ENCODE data around the gene KITLG. TPM values are rescaled to one million over a fixed set of nuclear protein-coding genes. Genes with fewer than 3 reads are reported as not detected.
"Not testable (repeated sequence)": the region's sequence is repeated elsewhere in the genome, so short reads cannot be mapped to it uniquely, and the experiment has no call there.

KITLG gene
- total RNA-seq, 1 experiment from 2014 or later: 11.7 TPM

GRCh38 chr12:88468581-88468980 is 111.7 kb downstream of the KITLG start:
- no peak overlapping the region for H3K23ac ChIP-seq (ENCODE audit: insufficient read length, low read depth, low read length)
- no peak overlapping the region for H2AFZ ChIP-seq (ENCODE audit: low read length)
- H3K27ac Mint-ChIP-seq: no peak overlapping the region
- no peaks in the 10 kb centered on the region for H3K27me3 Mint-ChIP-seq (ENCODE audit: low read depth)
- no peak overlapping the region for H4K91ac ChIP-seq (ENCODE audit: insufficient read length, low read depth, low read length)
- no peak overlapping the region for H3K14ac ChIP-seq (ENCODE audit: insufficient read depth, low read length)
- no peaks in the 10 kb centered on the region for H3K23me2 ChIP-seq (ENCODE audit: insufficient read length, low read depth, low read length, poor library complexity, severe bottlenecking)
- no peaks in the 10 kb centered on the region for H3K79me1 ChIP-seq (ENCODE audit: insufficient read depth, low read depth, low read length, poor library complexity, severe bottlenecking)
- no peak overlapping the region for H4K5ac ChIP-seq (ENCODE audit: insufficient read length, low read depth, low read length)
- H2BK20ac ChIP-seq (ENCODE audit: low read depth, low read length, poor library complexity, severe bottlenecking): no peak overlapping the region
- H3T11ph ChIP-seq (ENCODE audit: low read length): no peak overlapping the region
- H3K27me3 ChIP-seq (ENCODE audit: insufficient read depth, low read length): no peaks in the 10 kb centered on the region
- peaks cover 10% of the 10 kb centered on the region for H3K9me3 ChIP-seq (ENCODE audit: control insufficient read depth, low read depth, low read length)
- H2BK5ac ChIP-seq (ENCODE audit: insufficient read length, low read length): no peak overlapping the region
- H4K20me1 ChIP-seq (ENCODE audit: control insufficient read depth, insufficient read depth, insufficient read length): no peaks in the 10 kb centered on the region
- no peak overlapping the region for H3K27ac ChIP-seq (ENCODE audit: insufficient read length, low read depth, low read length)
- no peak overlapping the region for H3K18ac ChIP-seq (ENCODE audit: insufficient read length, low read depth, low read length)
- no peak overlapping the region for H3K4me2 ChIP-seq (ENCODE audit: insufficient read depth, insufficient read length, low read length)
- H3K9ac ChIP-seq (ENCODE audit: extremely low read depth, insufficient read length, low read length): no peak overlapping the region
- no peak overlapping the region for H3K4me3 Mint-ChIP-seq
- H2BK12ac ChIP-seq (ENCODE audit: insufficient read length, low read depth, low read length): no peak overlapping the region
- peaks cover 24 to 46% (median 36%) of the 10 kb centered on the region in 3 experiments for H3K36me3 Mint-ChIP-seq (ENCODE audit: insufficient read depth in 1 of 3, low read depth in 3 of 3)
- H3K4ac ChIP-seq (ENCODE audit: low read depth, low read length): no peak overlapping the region
- peaks cover 42 to 45% of the 10 kb centered on the region in 2 experiments for H3K9me3 Mint-ChIP-seq
- H4K8ac ChIP-seq (replicated peaks; ENCODE audit: insufficient read length, low read depth, low read length): no peak overlapping the region
- no peak overlapping the region for H2AK5ac ChIP-seq (ENCODE audit: insufficient read length, low read length)
- H2BK120ac ChIP-seq (ENCODE audit: low read depth, low read length, poor library complexity, severe bottlenecking): no peak overlapping the region
- no peaks in the 10 kb centered on the region for H3K4me1 ChIP-seq (ENCODE audit: insufficient read depth, low read length)
- no peaks in the 10 kb centered on the region for H3K79me2 ChIP-seq (ENCODE audit: insufficient read depth, low read length)
- WGBS (ENCODE audit: extremely low coverage, insufficient read length, low lambda C conversion rate): no CpG with 5 or more reads among the region's 1 CpG
- no peak overlapping the region for H2BK15ac ChIP-seq (ENCODE audit: low read depth, low read length)
- TF ChIP-seq CTCF (conservative IDR thresholded peaks at IDR 0.05): no peak
- peaks cover 18 to 24% of the 10 kb centered on the region in 2 experiments for H3K4me1 Mint-ChIP-seq
- H3K56ac ChIP-seq (ENCODE audit: insufficient read length, low read depth, low read length): no peak overlapping the region
- DNase-seq: no peak

GRCh38 chr12:88466708-88467107 is 113.6 kb downstream of the KITLG start:
- not testable (repeated sequence) for H2AK5ac ChIP-seq (ENCODE audit: insufficient read length, low read length); H3K27me3 Mint-ChIP-seq (ENCODE audit: low read depth); H3K4me1 ChIP-seq (ENCODE audit: insufficient read depth, low read length); H3K56ac ChIP-seq (ENCODE audit: insufficient read length, low read depth, low read length); H4K8ac ChIP-seq (replicated peaks; ENCODE audit: insufficient read length, low read depth, low read length); H2BK120ac ChIP-seq (ENCODE audit: low read depth, low read length, poor library complexity, severe bottlenecking); H2BK15ac ChIP-seq (ENCODE audit: low read depth, low read length); H3K4me3 Mint-ChIP-seq; H3K4me2 ChIP-seq (ENCODE audit: insufficient read depth, insufficient read length, low read length); H2BK5ac ChIP-seq (ENCODE audit: insufficient read length, low read length); DNase-seq; H3K27ac Mint-ChIP-seq; H2BK20ac ChIP-seq (ENCODE audit: low read depth, low read length, poor library complexity, severe bottlenecking); H3K27me3 ChIP-seq (ENCODE audit: insufficient read depth, low read length); H4K91ac ChIP-seq (ENCODE audit: insufficient read length, low read depth, low read length); H3T11ph ChIP-seq (ENCODE audit: low read length); H3K79me1 ChIP-seq (ENCODE audit: insufficient read depth, low read depth, low read length, poor library complexity, severe bottlenecking); H3K9me3 ChIP-seq (ENCODE audit: control insufficient read depth, low read depth, low read length); H3K18ac ChIP-seq (ENCODE audit: insufficient read length, low read depth, low read length); H2AFZ ChIP-seq (ENCODE audit: low read length); H3K23ac ChIP-seq (ENCODE audit: insufficient read length, low read depth, low read length); H4K5ac ChIP-seq (ENCODE audit: insufficient read length, low read depth, low read length); H4K20me1 ChIP-seq (ENCODE audit: control insufficient read depth, insufficient read depth, insufficient read length); H3K14ac ChIP-seq (ENCODE audit: insufficient read depth, low read length); H3K23me2 ChIP-seq (ENCODE audit: insufficient read length, low read depth, low read length, poor library complexity, severe bottlenecking); H2BK12ac ChIP-seq (ENCODE audit: insufficient read length, low read depth, low read length); H3K4ac ChIP-seq (ENCODE audit: low read depth, low read length); H3K4me1 Mint-ChIP-seq; H3K27ac ChIP-seq (ENCODE audit: insufficient read length, low read depth, low read length); H3K79me2 ChIP-seq (ENCODE audit: insufficient read depth, low read length); H3K9ac ChIP-seq (ENCODE audit: extremely low read depth, insufficient read length, low read length)
- WGBS (ENCODE audit: extremely low coverage, insufficient read length, low lambda C conversion rate): no CpG with 5 or more reads among the region's 10 CpGs
- H3K9me3 Mint-ChIP-seq: peaks cover 42 to 45% of the 10 kb centered on the region in 2 experiments
- H3K36me3 Mint-ChIP-seq (ENCODE audit: insufficient read depth in 1 of 3, low read depth in 3 of 3): peaks cover 24 to 46% (median 36%) of the 10 kb centered on the region in 3 experiments

Measured in H9 (cell line).